OCI-LY3 (cell line): Measurements from ENCODE around the gene MICB.

Experiments used
- EZH2phosphoT487 ChIP-seq: fragments of 200-600 bp; shearing (Covaris generic); IDR thresholded peaks from 2 replicates; pipeline ENCODE4 v1.6.1; 2018; ENCODE audit warnings: antibody characterized with exemption, mixed run types, low read depth
- TF ChIP-seq, protein P1 (sequence below): fragments of 200-600, 300-600 bp; sonication (generic); IDR thresholded peaks from 2 replicates; pipeline ENCODE4 v1.5.1; 2014; ENCODE audit warnings: antibody characterized with exemption, low read length, low read depth

DNA sequence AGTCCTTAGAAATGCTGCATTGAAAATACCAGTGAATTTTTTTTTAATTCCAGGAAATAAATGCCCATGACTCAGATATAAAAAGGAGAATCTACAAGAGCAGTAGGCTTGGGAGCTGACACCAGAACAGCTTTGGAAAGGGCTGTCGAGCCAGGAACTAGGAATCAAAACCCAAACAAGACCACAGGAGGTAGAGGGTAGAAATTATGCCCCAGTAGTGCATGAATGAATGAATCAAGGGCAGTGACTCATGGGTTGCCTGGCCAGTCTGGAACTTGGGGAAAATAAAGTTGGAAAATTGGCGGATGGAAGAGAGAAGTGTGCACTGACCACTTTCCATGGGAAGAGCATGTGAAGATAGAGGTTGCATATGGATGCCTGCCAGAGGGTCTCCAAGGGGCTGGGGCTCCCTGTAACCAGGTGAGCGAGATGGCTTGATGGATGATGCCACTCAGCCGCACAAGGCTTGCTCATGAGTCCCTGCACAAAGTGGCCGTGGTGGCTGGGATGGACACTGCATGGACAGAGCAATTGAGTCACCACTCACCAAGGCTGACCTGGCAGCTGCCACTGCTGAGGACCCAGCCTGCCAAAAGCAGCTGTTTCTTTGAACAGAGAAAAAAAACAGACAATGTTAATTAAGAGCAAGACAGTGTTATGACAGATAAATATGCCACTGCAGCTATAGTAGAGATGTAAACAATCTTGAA, 15.7 kb downstream of the MICB start:
- TF ChIP-seq, protein P1, sequence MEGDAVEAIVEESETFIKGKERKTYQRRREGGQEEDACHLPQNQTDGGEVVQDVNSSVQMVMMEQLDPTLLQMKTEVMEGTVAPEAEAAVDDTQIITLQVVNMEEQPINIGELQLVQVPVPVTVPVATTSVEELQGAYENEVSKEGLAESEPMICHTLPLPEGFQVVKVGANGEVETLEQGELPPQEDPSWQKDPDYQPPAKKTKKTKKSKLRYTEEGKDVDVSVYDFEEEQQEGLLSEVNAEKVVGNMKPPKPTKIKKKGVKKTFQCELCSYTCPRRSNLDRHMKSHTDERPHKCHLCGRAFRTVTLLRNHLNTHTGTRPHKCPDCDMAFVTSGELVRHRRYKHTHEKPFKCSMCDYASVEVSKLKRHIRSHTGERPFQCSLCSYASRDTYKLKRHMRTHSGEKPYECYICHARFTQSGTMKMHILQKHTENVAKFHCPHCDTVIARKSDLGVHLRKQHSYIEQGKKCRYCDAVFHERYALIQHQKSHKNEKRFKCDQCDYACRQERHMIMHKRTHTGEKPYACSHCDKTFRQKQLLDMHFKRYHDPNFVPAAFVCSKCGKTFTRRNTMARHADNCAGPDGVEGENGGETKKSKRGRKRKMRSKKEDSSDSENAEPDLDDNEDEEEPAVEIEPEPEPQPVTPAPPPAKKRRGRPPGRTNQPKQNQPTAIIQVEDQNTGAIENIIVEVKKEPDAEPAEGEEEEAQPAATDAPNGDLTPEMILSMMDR, result no peak
- TF ChIP-seq EZH2phosphoT487, result no peak
